M059J (cell line): ENCODE measurements around the gene RAB7B. TPM values are rescaled to one million over a fixed set of nuclear protein-coding genes. Genes with fewer than 3 reads are reported as not detected.

Source experiments
- DNase-seq: peaks from one replicate; pipeline ENCODE4 v3.0.0-alpha.2; 2012; ENCODE audit warnings: low read depth
- total RNA-seq: library from RNA; depleted of rRNA; stranded (reverse); fragments of >200 nt; shearing (Covaris generic); gene quantifications from 2 replicates; pipeline ENCODE4 v1.2.3, GENCODE V29; 2014; rRNA removed

Gene RAB7B
- total RNA-seq, 1 experiment from 2014 or later, result 0.69 TPM

DNA sequence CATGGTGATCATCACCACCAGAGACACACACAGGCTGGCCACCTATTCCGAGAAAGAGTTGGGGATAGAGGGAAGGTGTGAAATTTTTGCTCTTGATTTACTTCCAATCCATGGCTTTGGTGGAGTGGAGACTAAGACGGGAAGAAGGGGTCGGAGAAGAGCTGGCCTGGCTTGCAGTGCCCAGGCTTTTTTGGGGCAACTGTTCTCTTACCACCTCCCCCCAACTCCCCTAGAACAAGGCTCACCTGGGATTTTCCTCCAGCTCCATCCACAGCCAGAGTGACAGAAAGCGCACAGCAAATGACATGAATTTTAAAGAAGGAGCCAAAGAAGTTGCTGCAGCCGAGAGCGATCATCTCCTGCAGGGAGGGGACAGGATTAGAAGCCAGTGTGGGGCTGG, 75.9 kb downstream of the RAB7B start:
- no peak for DNase-seq

Other genes starting within 250 kb of the RAB7B start
- gene RAB29, start 227.9 kb downstream of the RAB7B start, total RNA-seq, result 19.5 and 33.8 TPM in 2 replicates
- 20.0 and 24.4 TPM in 2 replicates for gene SLC41A1, start 190.2 kb downstream of the RAB7B start, total RNA-seq
- gene PM20D1, start 153.3 kb downstream of the RAB7B start, total RNA-seq, result not detected in 2 replicates
- gene SLC26A9, start 59.9 kb downstream of the RAB7B start, total RNA-seq, result 0.07 TPM in 1 of 2 replicates, not detected in the other
- gene CTSE, start 20.5 kb upstream of the RAB7B start, total RNA-seq, result not detected in 2 replicates
- gene RHEX, start 49.8 kb upstream of the RAB7B start, total RNA-seq, result not detected in 2 replicates
- gene AVPR1B, start 114.0 kb upstream of the RAB7B start, total RNA-seq, result not detected in 2 replicates
- gene FAM72A, start 199.4 kb upstream of the RAB7B start, total RNA-seq, result 9.1 and 13.3 TPM in 2 replicates
- gene SRGAP2, start 200.1 kb upstream of the RAB7B start, total RNA-seq, result 38.8 and 69.6 TPM in 2 replicates